Mucosa of rectum (tissue), 2 donors: ENCODE data around the gene AKR1B15.
"Not testable (repeated sequence)": the region's sequence is repeated elsewhere in the genome, so short reads cannot be mapped to it uniquely, and the experiment has no call there.

Source experiments
- H3K27ac ChIP-seq, 2 donors: one replicate each; pipeline ENCODE4 v1.7.0; 2013; ENCODE audit warnings: inconsistent platforms in 2 of 2, low read depth in 2 of 2, low read length in 2 of 2
- H3K27me3 ChIP-seq, 2 donors: one replicate each; pipeline ENCODE4 v1.7.0; 2013; ENCODE audit warnings: low read length in 2 of 2; ENCODE audit not compliant: control insufficient read depth in 2 of 2, insufficient read depth in 2 of 2
- H3K36me3 ChIP-seq, 2 donors: one replicate each; pipeline ENCODE4 v1.7.0; 2013; ENCODE audit warnings: low read length in 2 of 2; ENCODE audit not compliant: control insufficient read depth in 2 of 2, insufficient read depth in 2 of 2
- H3K4me1 ChIP-seq, 2 donors: one replicate each; pipeline ENCODE4 v1.7.0; 2013; ENCODE audit warnings: low read length in 2 of 2, mild to moderate bottlenecking in 1 of 2; ENCODE audit not compliant: control insufficient read depth in 2 of 2, insufficient read depth in 2 of 2
- H3K4me3 ChIP-seq, 2 donors: one replicate each; pipeline ENCODE4 v1.7.0; 2013; ENCODE audit warnings: low read length in 2 of 2
- H3K9ac ChIP-seq, 2 donors: one replicate each; pipeline ENCODE4 v1.7.0; 2013; ENCODE audit warnings: low read length in 2 of 2, low read depth in 1 of 2, mild to moderate bottlenecking in 1 of 2
- H3K9me3 ChIP-seq, 2 donors: one replicate each; pipeline ENCODE4 v1.7.0; 2013; ENCODE audit warnings: low read length in 2 of 2; ENCODE audit not compliant: control insufficient read depth in 2 of 2
- donor health status: healthy.
- donor health status: Normal muscosa, but diverticular disease.

The AKR1B15 gene

DNA sequence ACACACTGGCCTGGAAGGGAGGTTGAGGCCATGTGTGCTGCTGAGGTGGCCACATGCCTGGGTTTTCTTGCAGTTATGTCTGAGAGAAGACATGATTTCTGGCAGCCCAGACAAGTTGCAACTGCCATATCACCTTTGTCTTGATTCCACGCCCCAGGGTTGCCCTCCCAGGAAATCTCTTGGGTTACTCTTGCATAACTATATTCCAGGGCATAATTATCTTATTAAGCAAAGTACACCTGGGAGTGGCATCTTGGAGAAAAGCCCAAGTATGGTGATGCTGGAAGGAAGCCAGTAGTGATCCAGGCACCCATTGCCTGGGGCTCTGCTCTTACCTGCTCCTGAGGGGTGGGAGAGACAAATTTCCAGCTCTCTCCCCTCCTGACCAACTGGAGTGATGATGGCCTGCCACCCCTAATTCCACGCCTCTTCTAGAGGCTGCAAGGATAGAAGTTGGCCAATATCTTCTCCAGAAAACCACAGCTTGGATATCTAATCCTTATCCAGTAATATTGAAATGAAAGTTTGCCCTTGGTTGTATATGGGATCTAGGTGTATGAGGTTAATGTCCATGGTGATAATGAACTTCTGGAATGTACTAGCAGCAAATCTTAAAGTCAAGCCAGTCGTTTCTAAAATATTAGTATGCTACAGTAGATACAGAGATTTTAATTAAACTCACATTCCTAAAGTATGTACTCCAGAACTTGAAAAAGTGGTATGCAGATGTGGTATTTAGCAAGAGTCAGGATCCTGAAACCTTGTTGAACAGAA is 16.5 kb upstream of the AKR1B15 start:
- Histone ChIP-seq H3K36me3 (peaks cover 0 to 7% of the 10 kb centered on the region in 2 donors), H3K27ac (peak overlapping the region; percentile 80 to 85), H3K4me1 (peaks cover 21 to 37% of the 10 kb centered on the region in 2 donors), H3K9ac (peak overlapping the region in 1 of 2 donors; percentile 41), H3K4me3 (peak overlapping the region; percentile 0 to 20), H3K27me3 (no peaks in the 10 kb centered on the region), H3K9me3 (no peaks in the 10 kb centered on the region)

DNA sequence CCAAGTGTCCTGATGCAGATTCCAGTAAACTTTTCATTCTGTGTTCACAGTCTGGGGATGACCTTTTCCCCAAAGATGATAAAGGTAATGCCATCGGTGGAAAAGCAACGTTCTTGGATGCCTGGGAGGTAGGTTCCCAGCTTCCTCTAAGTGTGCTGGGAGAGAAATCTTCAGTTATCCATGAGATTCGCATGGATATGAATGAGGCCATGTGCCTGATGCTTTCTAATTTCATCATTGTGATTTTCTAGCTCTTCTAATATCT is 16.0 kb upstream of the AKR1B15 start:
- Histone ChIP-seq H3K36me3 (peaks cover under 1 to 7% of the 10 kb centered on the region in 2 donors), H3K27me3 (no peaks in the 10 kb centered on the region), H3K9ac (peak overlapping the region in 1 of 2 donors; percentile 12), H3K27ac (peak overlapping the region; percentile 80 to 85), H3K9me3 (no peaks in the 10 kb centered on the region), H3K4me3 (peak overlapping the region in 1 of 2 donors; percentile 0), H3K4me1 (peaks cover 18 to 34% of the 10 kb centered on the region in 2 donors)

DNA sequence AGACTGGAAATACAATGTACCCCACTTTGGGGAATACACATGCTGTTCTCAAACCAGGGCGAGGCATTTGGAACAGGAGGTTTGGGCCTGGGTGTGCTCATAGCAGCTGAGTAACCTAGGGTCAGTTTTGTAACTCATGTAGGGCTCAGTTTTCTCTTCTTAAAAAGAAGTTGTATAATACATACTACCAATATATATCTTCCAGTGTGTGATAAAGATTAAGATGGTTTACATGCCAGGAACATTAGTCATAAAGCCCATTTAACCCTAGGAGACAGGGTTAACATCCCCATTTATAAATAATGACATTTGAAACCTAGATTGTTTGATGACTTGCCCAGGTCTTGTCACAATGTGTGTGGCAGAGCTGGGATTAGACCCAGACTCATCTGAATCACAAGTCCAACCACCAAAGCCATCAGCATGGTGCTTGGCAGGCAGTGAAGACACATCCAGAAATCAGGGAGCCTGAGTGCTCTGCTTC is 15.6 kb upstream of the AKR1B15 start:
- H3K36me3 ChIP-seq: peaks cover 3 to 10% of the 10 kb centered on the region in 2 donors

DNA sequence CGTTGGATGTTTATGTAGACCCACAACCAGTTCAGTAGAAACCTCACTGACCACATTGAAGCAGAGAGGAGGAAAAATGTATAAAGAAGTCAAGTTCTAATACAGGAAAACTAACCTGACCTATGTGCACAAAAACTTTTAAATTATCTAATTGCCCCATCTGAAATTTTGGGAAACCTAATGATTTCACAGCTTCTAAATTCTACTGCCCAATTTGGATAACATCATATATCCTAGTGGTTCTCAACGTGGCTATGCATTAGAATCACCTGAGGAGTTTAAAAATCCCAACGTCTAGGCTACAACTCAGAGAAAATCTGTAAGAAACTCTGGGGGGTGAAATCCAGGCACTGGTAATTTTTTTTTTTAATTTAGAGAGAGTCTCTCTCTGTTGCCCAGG is 14.3 kb upstream of the AKR1B15 start:
- H3K27me3 ChIP-seq: no peaks in the 10 kb centered on the region
- H3K27ac ChIP-seq: no peak overlapping the region
- H3K4me3 ChIP-seq: no peak overlapping the region
- peaks cover 14 to 27% of the 10 kb centered on the region in 2 donors for H3K4me1 ChIP-seq
- peaks cover 10 to 14% of the 10 kb centered on the region in 2 donors for H3K36me3 ChIP-seq
- H3K9me3 ChIP-seq: no peaks in the 10 kb centered on the region
- H3K9ac ChIP-seq: no peak overlapping the region

More for the DNA sequence above, 15.6 kb upstream of the AKR1B15 start:
- H3K4me1 ChIP-seq: peaks cover 15 to 34% of the 10 kb centered on the region in 2 donors
- peak overlapping the region; percentile 80 to 85 for H3K27ac ChIP-seq
- H3K4me3 ChIP-seq: no peak overlapping the region
- H3K27me3 ChIP-seq: no peaks in the 10 kb centered on the region
- H3K9me3 ChIP-seq: no peaks in the 10 kb centered on the region
- peak overlapping the region in 1 of 2 donors; percentile 12 for H3K9ac ChIP-seq

DNA sequence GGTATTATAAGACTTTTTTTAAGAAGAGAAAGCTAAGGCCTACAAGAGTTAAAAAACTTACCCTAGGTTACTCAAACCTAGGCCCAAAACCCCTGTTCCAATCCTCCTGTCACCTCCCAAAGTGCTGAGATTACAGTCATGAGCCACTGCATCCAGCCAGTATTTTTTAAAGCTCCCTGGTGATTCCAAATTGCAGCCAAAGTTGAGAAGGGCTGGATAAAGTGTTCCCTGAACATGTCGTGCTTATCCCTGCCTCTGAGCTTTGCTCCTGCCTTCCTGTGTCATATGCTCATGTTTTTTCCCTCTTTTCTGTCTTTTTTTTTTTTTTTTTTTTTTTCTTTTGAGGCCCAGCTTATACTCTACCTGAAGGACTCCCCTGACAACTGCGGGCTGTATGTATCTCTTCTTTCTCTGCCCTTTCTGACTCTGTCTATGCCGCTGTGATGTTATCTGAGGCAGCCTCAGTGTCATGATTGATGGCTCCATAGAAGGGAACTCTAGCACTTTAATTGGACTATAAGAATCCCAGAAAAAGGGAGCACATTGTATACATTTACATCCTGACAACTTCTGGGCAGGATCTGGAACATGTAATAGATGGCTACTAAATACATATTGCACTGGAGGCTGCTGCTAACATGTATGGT is 13.5 kb upstream of the AKR1B15 start:
- Histone ChIP-seq H3K36me3 (peaks cover 10 to 14% of the 10 kb centered on the region in 2 donors), H3K9me3 (no peaks in the 10 kb centered on the region), H3K4me3 (no peak overlapping the region), H3K27ac (no peak overlapping the region), H3K27me3 (no peaks in the 10 kb centered on the region), H3K4me1 (peaks cover 12 to 24% of the 10 kb centered on the region in 2 donors), H3K9ac (no peak overlapping the region)

DNA sequence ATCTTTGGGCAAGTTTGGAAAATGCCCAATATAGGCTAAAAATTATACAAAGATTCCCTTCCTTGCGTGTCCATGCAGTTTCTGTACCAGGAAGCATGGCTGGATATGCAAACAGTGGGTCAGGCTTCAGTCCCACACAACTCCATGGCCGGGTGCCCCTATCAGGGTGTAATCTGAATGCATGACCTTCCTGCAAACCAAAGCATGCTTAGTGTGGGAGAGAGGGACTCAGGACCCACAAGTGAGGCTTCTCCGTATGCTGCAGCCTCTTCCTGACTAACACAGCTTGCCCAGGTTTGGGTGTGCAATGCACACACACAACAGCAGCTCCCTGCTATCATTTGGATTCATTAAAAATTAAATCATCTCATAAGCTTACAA is 13.0 kb upstream of the AKR1B15 start:
- Histone ChIP-seq H3K4me1 (peaks cover 7 to 19% of the 10 kb centered on the region in 2 donors), H3K9me3 (no peaks in the 10 kb centered on the region), H3K27me3 (no peaks in the 10 kb centered on the region), H3K9ac (no peak overlapping the region), H3K36me3 (peaks cover 10 to 12% of the 10 kb centered on the region in 2 donors), H3K4me3 (no peak overlapping the region), H3K27ac (no peak overlapping the region)

DNA sequence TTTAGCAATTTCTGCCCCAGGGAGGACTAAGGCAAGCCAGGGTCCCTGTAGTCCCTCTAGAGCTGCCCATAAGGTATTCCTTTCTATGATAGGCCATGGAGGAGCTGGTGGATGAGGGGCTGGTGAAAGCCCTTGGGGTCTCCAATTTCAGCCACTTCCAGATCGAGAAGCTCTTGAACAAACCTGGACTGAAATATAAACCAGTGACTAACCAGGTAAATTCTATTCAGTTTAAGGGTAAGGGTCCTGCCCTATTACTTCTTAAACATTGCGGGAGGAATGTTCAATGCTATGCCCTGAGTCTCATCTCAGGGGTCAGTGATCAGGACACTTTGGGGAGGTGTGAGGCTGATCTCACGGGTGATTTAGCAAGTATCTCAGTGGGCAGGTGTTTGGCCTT is 12.4 kb upstream of the AKR1B15 start:
- H3K27ac ChIP-seq, H3K4me3 ChIP-seq, H3K27me3 ChIP-seq, H3K9ac ChIP-seq, H3K9me3 ChIP-seq: not testable (repeated sequence)
- Histone ChIP-seq H3K4me1 (peaks cover 2 to 17% of the 10 kb centered on the region in 2 donors), H3K36me3 (peaks cover 10 to 12% of the 10 kb centered on the region in 2 donors)

DNA sequence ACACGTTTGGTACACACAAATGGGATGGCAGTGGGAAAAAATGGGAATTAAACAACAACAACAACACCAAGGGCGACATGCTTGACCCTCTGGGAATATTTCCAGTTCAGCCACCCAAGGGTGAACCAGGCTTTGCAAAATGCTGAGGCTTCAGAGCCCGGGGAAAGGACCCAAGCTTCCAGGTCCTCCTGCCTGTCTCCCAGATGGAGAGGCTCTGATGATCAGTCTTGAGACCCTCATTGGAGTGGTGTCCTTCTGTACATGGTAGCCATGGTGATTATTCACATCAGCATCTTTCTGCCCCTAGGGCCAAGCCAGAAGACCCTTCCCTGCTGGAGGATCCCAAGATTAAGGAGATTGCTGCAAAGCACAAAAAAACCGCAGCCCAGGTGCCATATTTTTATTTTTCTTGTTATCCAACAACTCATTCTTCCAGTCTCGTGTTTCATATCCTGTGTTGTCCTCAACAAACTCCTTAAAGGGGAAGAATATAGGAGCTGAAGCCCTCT is 11.6 kb upstream of the AKR1B15 start:
- H3K4me3 ChIP-seq, H3K9me3 ChIP-seq, H3K27me3 ChIP-seq, H3K9ac ChIP-seq, H3K4me1 ChIP-seq, H3K27ac ChIP-seq: not testable (repeated sequence)
- peaks cover 10 to 12% of the 10 kb centered on the region in 2 donors for H3K36me3 ChIP-seq

DNA sequence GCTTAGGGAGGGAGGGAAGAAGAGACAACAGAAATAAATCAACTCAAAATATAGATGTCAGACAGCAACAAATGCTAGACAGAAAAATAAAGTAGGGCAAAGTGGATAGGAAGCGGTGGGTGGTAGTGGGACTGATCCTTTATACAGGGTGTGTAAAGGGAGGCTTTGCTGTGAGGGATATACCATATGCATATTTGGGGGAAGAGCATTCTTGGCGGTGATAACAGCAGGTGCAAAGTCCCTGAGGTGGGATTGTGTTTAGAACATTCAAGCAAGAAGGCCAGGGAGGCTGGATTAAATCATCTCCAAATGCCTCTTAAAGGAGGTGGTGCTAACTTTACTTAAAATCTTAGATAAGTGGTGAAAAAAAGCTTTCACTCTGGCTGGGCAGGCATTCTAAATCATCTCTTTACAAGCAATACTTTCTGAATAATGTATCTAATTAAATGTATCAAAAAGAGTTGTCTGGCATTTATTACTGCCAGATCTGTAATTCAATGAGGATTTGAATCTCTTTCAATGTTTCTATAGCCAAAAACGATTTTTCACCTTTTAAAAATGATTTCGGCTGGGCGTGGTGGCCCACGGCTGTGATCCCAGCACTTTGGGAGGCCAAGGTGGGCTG is 9.4 kb upstream of the AKR1B15 start:
- no peaks in the 10 kb centered on the region for H3K27me3 ChIP-seq
- H3K27ac ChIP-seq: no peak overlapping the region
- H3K9ac ChIP-seq: no peak overlapping the region
- no peaks in the 10 kb centered on the region for H3K4me1 ChIP-seq
- no peak overlapping the region for H3K4me3 ChIP-seq
- H3K36me3 ChIP-seq: peaks cover 10 to 12% of the 10 kb centered on the region in 2 donors
- no peaks in the 10 kb centered on the region for H3K9me3 ChIP-seq
